DND-41 (cell line): Measurements from ENCODE around the gene MAP3K8.

ENCODE experiments used
- ATAC-seq: fragments of 200-7000 bp; cut with Tn5 transposase; 3 replicates; pipeline ENCODE4 v1.9.1; 2021; ENCODE audit warnings: low read depth; ENCODE audit not compliant: insufficient read depth
- DNase-seq: peaks from one replicate; pipeline ENCODE4 v3.0.0-alpha.2; 2020
- H2AFZ ChIP-seq: 2 replicates; pipeline ENCODE4 v1.6.0; 2012; ENCODE audit warnings: low read depth, low read length
- H3K27ac ChIP-seq: 2 replicates; pipeline ENCODE4 v1.5.1; 2012; ENCODE audit warnings: low read length, inconsistent platforms
- H3K27me3 ChIP-seq: fragments of 200-600 bp; sonication (generic); 2 replicates; pipeline ENCODE4 v1.6.0; 2012; ENCODE audit warnings: low read length, mild to moderate bottlenecking, inconsistent platforms; ENCODE audit not compliant: insufficient read depth, poor library complexity
- H3K36me3 ChIP-seq: 2 replicates; pipeline ENCODE4 v1.5.1; 2012; ENCODE audit warnings: low read length, inconsistent platforms; ENCODE audit not compliant: insufficient read depth
- H3K4me1 ChIP-seq: 2 replicates; pipeline ENCODE4 v1.5.1; 2012; ENCODE audit warnings: mild to moderate bottlenecking, low read length; ENCODE audit not compliant: insufficient read depth
- H3K4me2 ChIP-seq: 2 replicates; pipeline ENCODE4 v1.6.0; 2012; ENCODE audit warnings: mild to moderate bottlenecking, moderate library complexity, low read length, inconsistent platforms; ENCODE audit not compliant: insufficient read depth
- H3K4me3 ChIP-seq, 2 experiments: fragments of 200-600 bp in 1 of 2; shearing (Covaris generic) in 1 of 2; 2 replicates each; pipeline ENCODE4 v1.5.1; 2012 to 2016; ENCODE audit warnings: inconsistent platforms in 2 of 2, low read length in 2 of 2, mild to moderate bottlenecking in 2 of 2, low read depth in 1 of 2, moderate library complexity in 1 of 2
- H3K79me2 ChIP-seq: 2 replicates; pipeline ENCODE4 v1.6.0; 2012; ENCODE audit warnings: low read length, inconsistent platforms; ENCODE audit not compliant: insufficient read depth
- H3K9ac ChIP-seq: 2 replicates; pipeline ENCODE4 v1.6.0; 2012; ENCODE audit warnings: low read depth, mild to moderate bottlenecking, inconsistent platforms, low read length, moderate library complexity
- H3K9me3 ChIP-seq: 2 replicates; pipeline ENCODE4 v1.5.1; 2012; ENCODE audit warnings: low read length, moderate library complexity, mild to moderate bottlenecking, inconsistent platforms; ENCODE audit not compliant: insufficient read depth, severe bottlenecking
- H4K20me1 ChIP-seq: 2 replicates; pipeline ENCODE4 v1.6.0; 2012; ENCODE audit warnings: low read length; ENCODE audit not compliant: insufficient read depth
- EZH2 ChIP-seq: IDR thresholded peaks from 3 replicates; pipeline ENCODE4 v1.6.1; 2012; ENCODE audit warnings: borderline replicate concordance, low read depth, mild to moderate bottlenecking, moderate library complexity, low read length, inconsistent platforms; ENCODE audit not compliant: severe bottlenecking
- TF ChIP-seq, protein P1 (sequence below): IDR thresholded peaks from 2 replicates; pipeline ENCODE4 v1.5.1; 2012; ENCODE audit warnings: borderline replicate concordance, low read length, moderate library complexity, mild to moderate bottlenecking; ENCODE audit not compliant: poor library complexity, severe bottlenecking; ENCODE audit errors: extremely low read depth

The MAP3K8 gene

DNA sequence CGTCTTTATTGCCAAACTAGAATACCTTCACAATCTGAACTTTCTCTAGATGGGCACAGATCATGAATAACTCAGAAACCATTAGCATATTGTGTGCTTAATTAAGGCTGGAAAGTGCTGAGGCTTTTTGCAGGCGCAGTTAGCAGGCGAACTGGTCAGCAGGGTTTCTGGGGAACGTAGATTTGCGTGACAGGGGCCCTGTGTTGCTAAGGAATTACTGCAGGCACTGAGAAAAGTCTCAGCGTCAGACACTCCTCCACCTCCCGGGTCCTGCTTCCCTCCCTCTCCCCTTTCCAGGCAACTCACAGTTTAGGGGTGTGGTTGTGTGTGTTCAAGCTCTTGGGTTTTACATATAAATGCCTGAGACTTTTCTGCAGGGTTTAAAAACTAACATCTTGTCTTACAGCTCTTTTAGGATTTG is 2.2 kb downstream of the MAP3K8 start:
- H3K4me3 ChIP-seq = 0 out of 4 replicates have a peak overlapping the region, but pooled peaks of 1 of the 2 experiments have one; percentile 19

DNA sequence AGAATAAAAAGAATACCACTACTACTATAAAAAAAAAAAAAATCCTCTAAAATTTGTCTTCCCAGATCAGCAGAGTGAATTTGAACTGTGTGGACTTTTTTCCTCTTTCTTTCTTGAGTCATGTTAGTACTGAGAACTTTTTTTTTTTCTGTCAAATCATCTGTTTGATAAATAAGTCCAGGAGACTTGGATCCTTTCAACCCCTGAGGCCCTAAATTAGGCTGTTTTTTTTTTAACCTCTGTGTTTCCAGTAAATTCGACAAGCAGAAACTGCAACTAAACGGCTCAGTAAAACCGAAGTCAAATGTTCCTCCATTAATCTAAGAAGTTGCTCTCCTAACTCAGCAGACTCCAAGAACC is 2.7 kb downstream of the MAP3K8 start:
- Histone ChIP-seq H3K27me3 (peaks cover 28% of the 10 kb centered on the region), H3K79me2 (no peaks in the 10 kb centered on the region), H3K36me3 (no peaks in the 10 kb centered on the region), H3K4me1 (peaks cover 57% of the 10 kb centered on the region), H3K4me2 (peak overlapping the region; percentile 60), H2AFZ (no peak overlapping the region), H4K20me1 (peaks cover 12% of the 10 kb centered on the region; the same call in 1 of the 2 replicates), H3K4me3 (peak overlapping the region in 1 of 2 experiments; percentile 24; a peak in 2 of 4 replicates), H3K9ac (0 out of 2 replicates have a peak overlapping the region, but pooled peaks have one; percentile 3), H3K9me3 (no peaks in the 10 kb centered on the region), H3K27ac (peak overlapping the region; percentile 14; the same call in 1 of the 2 replicates)
- no peak for DNase-seq
- TF ChIP-seq EZH2 = no peak
- TF ChIP-seq, protein P1, sequence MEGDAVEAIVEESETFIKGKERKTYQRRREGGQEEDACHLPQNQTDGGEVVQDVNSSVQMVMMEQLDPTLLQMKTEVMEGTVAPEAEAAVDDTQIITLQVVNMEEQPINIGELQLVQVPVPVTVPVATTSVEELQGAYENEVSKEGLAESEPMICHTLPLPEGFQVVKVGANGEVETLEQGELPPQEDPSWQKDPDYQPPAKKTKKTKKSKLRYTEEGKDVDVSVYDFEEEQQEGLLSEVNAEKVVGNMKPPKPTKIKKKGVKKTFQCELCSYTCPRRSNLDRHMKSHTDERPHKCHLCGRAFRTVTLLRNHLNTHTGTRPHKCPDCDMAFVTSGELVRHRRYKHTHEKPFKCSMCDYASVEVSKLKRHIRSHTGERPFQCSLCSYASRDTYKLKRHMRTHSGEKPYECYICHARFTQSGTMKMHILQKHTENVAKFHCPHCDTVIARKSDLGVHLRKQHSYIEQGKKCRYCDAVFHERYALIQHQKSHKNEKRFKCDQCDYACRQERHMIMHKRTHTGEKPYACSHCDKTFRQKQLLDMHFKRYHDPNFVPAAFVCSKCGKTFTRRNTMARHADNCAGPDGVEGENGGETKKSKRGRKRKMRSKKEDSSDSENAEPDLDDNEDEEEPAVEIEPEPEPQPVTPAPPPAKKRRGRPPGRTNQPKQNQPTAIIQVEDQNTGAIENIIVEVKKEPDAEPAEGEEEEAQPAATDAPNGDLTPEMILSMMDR = no peak
- ATAC-seq = no peak

More for the DNA sequence above, 2.2 kb downstream of the MAP3K8 start:
- Histone ChIP-seq H3K27ac (no peak overlapping the region), H3K4me2 (peak overlapping the region; percentile 60), H2AFZ (no peak overlapping the region), H3K36me3 (no peaks in the 10 kb centered on the region), H4K20me1 (peaks cover 12% of the 10 kb centered on the region; the same call in 1 of the 2 replicates), H3K4me1 (peaks cover 57% of the 10 kb centered on the region), H3K27me3 (peaks cover 28% of the 10 kb centered on the region), H3K9ac (0 out of 2 replicates have a peak overlapping the region, but pooled peaks have one; percentile 19), H3K9me3 (no peaks in the 10 kb centered on the region), H3K79me2 (no peaks in the 10 kb centered on the region)
- no peak for TF ChIP-seq EZH2
- TF ChIP-seq, protein P1 = no peak
- DNase-seq = no peak
- no peak for ATAC-seq

DNA sequence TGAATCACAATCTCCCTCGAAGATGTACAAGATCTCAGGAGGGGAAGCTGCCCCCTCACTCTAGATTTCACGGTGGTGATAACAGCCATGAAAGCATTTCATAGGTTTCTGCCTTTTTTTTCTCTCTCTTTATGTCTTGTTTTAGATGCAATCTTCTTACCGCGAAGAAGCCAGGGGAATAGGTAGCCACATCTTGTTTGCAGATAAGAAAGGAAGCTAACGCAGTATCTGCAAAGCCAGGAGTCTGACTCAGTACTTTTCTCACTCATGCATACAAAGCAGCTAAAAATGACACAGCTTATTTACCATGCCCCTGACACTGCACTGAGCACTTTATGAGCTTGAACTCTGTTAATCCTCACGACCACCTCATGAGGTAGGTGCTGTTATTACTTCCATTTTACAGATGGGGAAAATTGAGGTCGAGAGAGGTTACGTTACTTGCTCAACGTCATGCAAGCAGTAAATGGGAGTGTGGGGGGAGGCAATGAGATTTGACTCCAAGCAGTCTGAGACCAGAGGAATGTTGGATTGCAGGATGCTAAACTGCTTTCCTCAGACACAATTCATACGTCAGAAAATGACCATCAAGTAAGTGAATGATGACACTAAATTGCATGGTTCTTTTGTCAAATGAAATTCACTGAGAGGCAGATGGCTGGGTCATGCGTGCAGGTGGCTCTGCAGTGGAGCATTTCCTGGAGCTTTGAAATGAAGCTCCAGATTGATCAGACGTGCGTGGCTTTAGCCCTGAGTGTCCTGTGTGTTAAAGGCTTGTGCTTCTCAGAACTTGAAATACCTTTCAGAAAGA is 3.3 kb downstream of the MAP3K8 start:
- Histone ChIP-seq H3K9me3 (no peaks in the 10 kb centered on the region), H4K20me1 (peaks cover 12% of the 10 kb centered on the region; the same call in 1 of the 2 replicates), H3K27ac (peak overlapping the region; percentile 14), H3K36me3 (no peaks in the 10 kb centered on the region), H3K4me3 (peak overlapping the region in 1 of 2 experiments; percentile 32; a peak in 2 of 4 replicates), H3K79me2 (no peaks in the 10 kb centered on the region), H3K9ac (peak overlapping the region; percentile 3; the same call in 1 of the 2 replicates), H3K27me3 (peaks cover 28% of the 10 kb centered on the region), H3K4me1 (peaks cover 57% of the 10 kb centered on the region), H3K4me2 (peak overlapping the region; percentile 60), H2AFZ (no peak overlapping the region)
- DNase-seq = peak; percentile 71
- no peak for TF ChIP-seq EZH2
- TF ChIP-seq, protein P1 = no peak
- ATAC-seq = peak; percentile 70
